Measurements from ENCODE around the gene GABPA. TPM values are rescaled to one million over a fixed set of nuclear protein-coding genes. Genes with fewer than 3 reads are reported as not detected.

The GABPA gene
- total RNA-seq, 2 donors from 2014 or later = 14.9 to 35.9 TPM

DNA sequence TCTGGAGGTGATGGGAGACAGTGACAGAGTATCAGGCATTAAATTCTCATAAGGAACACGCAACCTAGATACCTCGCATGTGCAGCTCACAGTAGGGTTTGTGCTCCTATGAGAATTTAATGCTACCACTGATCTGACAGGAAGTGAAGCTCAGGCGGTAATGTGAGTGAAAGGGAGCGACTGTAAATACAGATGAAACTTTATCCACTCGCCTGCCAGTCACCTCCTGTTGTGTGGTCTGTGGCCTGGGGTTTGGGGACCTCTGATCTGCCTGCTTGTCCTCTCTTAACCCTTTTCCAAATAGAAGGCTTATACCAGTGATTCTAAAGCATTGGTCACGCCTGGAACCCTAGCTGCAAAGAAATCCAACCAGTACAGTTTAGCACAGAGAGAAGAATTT lies 15.3 kb downstream of the GABPA start:
- no peaks in the 10 kb centered on the region for H3K9me3 ChIP-seq
- no peak for ATAC-seq (ENCODE audit: insufficient number of reproducible peaks, low FRiP score, low read depth)
- no peak overlapping the region for H3K27ac ChIP-seq
- no peaks in the 10 kb centered on the region for H3K4me1 ChIP-seq (ENCODE audit: control insufficient read depth in 1 of 2, low read depth in 2 of 2)
- H3K27me3 ChIP-seq (replicated peaks; ENCODE audit: insufficient read depth) = no peaks in the 10 kb centered on the region
- peaks cover 24% of the 10 kb centered on the region for H3K36me3 ChIP-seq
- TF ChIP-seq, protein P1, sequence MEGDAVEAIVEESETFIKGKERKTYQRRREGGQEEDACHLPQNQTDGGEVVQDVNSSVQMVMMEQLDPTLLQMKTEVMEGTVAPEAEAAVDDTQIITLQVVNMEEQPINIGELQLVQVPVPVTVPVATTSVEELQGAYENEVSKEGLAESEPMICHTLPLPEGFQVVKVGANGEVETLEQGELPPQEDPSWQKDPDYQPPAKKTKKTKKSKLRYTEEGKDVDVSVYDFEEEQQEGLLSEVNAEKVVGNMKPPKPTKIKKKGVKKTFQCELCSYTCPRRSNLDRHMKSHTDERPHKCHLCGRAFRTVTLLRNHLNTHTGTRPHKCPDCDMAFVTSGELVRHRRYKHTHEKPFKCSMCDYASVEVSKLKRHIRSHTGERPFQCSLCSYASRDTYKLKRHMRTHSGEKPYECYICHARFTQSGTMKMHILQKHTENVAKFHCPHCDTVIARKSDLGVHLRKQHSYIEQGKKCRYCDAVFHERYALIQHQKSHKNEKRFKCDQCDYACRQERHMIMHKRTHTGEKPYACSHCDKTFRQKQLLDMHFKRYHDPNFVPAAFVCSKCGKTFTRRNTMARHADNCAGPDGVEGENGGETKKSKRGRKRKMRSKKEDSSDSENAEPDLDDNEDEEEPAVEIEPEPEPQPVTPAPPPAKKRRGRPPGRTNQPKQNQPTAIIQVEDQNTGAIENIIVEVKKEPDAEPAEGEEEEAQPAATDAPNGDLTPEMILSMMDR (IDR thresholded peaks at IDR 0.05) = no peak
- DNase-seq (ENCODE audit: low spot score) = no peak
- no peak overlapping the region for H3K4me3 ChIP-seq

GRCh38 chr21:25752416-25752815 lies 17.6 kb downstream of the GABPA start:
- ATAC-seq (ENCODE audit: insufficient number of reproducible peaks, low FRiP score, low read depth) = no peak
- peaks cover 21% of the 10 kb centered on the region for H3K36me3 ChIP-seq
- TF ChIP-seq, protein P1 (IDR thresholded peaks at IDR 0.05) = no peak

GRCh38 chr21:25756190-25756932 lies 21.6 kb downstream of the GABPA start:
- Histone ChIP-seq H3K27ac (no peak overlapping the region), H3K36me3 (peaks cover 26% of the 10 kb centered on the region), H3K4me3 (peak overlapping the region; percentile 14), H3K4me1 (ENCODE audit: control insufficient read depth in 1 of 2, low read depth in 2 of 2) (peaks cover 3 to 12% of the 10 kb centered on the region in 2 donors), H3K27me3 (replicated peaks; ENCODE audit: insufficient read depth) (no peaks in the 10 kb centered on the region), H3K9me3 (no peaks in the 10 kb centered on the region)
- DNase-seq (ENCODE audit: low spot score) (no peak), ATAC-seq (ENCODE audit: insufficient number of reproducible peaks, low FRiP score, low read depth) (no peak)
- TF ChIP-seq, protein P1 (IDR thresholded peaks at IDR 0.05) = no peak

More at GRCh38 chr21:25752416-25752815, 17.6 kb downstream of the GABPA start:
- no peak for DNase-seq (ENCODE audit: low spot score)
- Histone ChIP-seq H3K27ac (no peak overlapping the region), H3K27me3 (replicated peaks; ENCODE audit: insufficient read depth) (no peaks in the 10 kb centered on the region), H3K9me3 (no peaks in the 10 kb centered on the region), H3K4me1 (ENCODE audit: control insufficient read depth in 1 of 2, low read depth in 2 of 2) (peaks cover 3 to 6% of the 10 kb centered on the region in 2 donors), H3K4me3 (no peak overlapping the region)

GRCh38 chr21:25757531-25757930 lies 22.8 kb downstream of the GABPA start:
- H3K27ac ChIP-seq = no peak overlapping the region
- H3K36me3 ChIP-seq = peaks cover 24% of the 10 kb centered on the region
- H3K4me1 ChIP-seq (ENCODE audit: control insufficient read depth in 1 of 2, low read depth in 2 of 2) = peaks cover 3 to 12% of the 10 kb centered on the region in 2 donors

DNA sequence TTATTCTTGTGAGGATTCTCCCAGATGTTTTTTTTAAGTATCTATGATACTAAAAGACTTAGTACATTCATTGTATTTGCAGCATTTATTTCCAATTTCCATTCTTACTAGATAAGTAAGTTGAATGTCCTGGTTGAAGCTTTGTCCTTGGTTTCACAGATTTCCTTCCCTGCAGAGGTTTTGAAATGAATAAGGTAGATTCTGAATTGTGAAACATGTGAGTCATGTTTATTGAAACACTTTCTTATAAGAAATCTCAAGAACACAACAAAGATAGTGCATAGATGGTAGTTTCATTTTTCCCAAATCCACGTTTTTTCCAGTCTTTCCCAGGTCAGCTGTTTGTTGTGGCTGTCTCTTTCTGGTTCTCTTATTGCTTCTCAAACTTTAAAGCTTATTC lies 24.8 kb downstream of the GABPA start:
- Histone ChIP-seq H3K9me3 (no peaks in the 10 kb centered on the region), H3K27ac (no peak overlapping the region), H3K4me3 (no peak overlapping the region), H3K4me1 (ENCODE audit: control insufficient read depth in 1 of 2, low read depth in 2 of 2) (peaks cover 3 to 12% of the 10 kb centered on the region in 2 donors), H3K36me3 (peaks cover 34% of the 10 kb centered on the region), H3K27me3 (replicated peaks; ENCODE audit: insufficient read depth) (no peaks in the 10 kb centered on the region)
- no peak for DNase-seq (ENCODE audit: low spot score)
- no peak for ATAC-seq (ENCODE audit: insufficient number of reproducible peaks, low FRiP score, low read depth)
- TF ChIP-seq, protein P1 (IDR thresholded peaks at IDR 0.05) = no peak

More at GRCh38 chr21:25757531-25757930, 22.8 kb downstream of the GABPA start:
- Histone ChIP-seq H3K4me3 (no peak overlapping the region), H3K9me3 (no peaks in the 10 kb centered on the region), H3K27me3 (replicated peaks; ENCODE audit: insufficient read depth) (no peaks in the 10 kb centered on the region)
- DNase-seq (ENCODE audit: low spot score) = no peak
- TF ChIP-seq, protein P1 (IDR thresholded peaks at IDR 0.05) = no peak
- ATAC-seq (ENCODE audit: insufficient number of reproducible peaks, low FRiP score, low read depth) = no peak

All from thoracic aorta (tissue), 2 donors.